Stimulated activated naive CD8-positive, alpha-beta T cell treated with anti-CD3 and anti-CD28 coated beads, Interleukin-15, Interleukin-2, amounts not matched to agents 100 U/mL and 50 U/mL, for 24 hours (primary cell): ENCODE data around the gene SLC13A4.

Experiments
- ATAC-seq: fragments of 150-1000 bp; cut with Tn5 transposase; one replicate; pipeline ENCODE4 v1.10.0; 2021
- DNase-seq: peaks from one replicate; pipeline ENCODE4 v3.0.0; 2021

SLC13A4 gene

DNA sequence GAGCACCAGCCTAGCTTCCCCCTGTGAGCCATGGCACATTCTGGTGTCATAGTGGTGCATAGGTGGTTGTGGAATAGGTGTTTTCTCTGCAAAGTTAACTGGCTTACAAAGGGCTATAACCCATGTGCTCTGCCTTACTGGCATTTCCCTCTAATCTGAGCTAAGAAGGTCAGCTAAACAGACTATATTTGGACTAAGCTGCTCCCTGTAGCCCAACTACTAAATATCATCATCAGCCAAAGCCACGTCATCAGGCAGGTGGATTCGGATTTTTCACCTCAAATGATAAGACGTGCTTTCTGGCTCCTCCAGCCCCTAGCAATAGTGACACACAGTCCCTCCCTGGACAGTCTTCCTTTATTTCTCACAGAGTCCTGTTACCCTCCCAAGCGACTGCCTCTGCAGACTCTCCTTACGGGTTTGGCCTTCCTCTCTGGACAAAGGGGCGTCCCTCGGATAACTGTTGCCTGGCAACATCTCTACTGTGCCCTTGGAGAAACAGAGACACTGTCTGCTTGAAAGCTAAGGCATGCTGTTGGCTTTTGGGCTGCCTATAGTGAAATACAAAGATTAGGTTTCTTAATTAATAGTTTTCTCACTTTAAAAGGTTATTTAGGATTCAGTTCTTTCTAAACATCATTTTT is 9.1 kb downstream of the SLC13A4 start:
- ATAC-seq (no peak), DNase-seq (no peak)

DNA sequence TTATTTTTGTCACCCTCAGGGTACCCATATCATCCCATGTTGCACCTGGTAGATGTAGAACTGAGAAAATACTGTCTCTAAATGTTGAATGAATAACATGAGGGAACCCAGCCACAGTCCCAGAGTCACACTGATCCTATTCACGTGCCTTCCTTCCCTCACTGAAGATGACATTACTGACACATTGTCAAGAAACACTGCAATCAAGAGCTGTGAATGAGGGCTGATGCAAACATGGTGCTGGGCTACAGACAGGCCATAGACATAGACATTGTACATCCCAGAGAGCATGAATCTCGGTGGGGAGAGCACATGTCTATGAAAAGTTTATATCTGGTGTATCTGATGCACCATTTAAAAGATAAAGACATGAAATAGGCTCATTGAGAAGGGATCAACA is 9.8 kb downstream of the SLC13A4 start:
- no peak for ATAC-seq
- no peak for DNase-seq

DNA sequence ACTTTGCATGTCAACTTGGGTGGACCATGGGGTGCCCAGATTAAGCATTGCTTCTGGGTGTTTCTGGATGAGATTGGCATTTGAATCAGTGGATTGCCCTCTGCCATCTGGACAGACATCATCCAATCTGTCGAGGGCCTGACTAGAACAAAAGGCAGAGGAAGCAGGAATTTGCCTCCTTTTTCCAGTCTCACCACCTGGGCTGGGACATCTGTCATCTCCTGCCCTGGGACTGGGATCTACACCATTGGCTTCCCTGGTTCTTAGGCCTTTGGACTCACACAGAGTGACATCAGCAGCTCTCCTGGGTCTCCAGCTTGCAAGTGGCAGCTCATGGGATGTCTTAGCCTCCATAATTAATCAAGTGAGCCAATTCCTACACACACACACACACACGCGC is 10.3 kb downstream of the SLC13A4 start:
- DNase-seq (no peak), ATAC-seq (no peak)

DNA sequence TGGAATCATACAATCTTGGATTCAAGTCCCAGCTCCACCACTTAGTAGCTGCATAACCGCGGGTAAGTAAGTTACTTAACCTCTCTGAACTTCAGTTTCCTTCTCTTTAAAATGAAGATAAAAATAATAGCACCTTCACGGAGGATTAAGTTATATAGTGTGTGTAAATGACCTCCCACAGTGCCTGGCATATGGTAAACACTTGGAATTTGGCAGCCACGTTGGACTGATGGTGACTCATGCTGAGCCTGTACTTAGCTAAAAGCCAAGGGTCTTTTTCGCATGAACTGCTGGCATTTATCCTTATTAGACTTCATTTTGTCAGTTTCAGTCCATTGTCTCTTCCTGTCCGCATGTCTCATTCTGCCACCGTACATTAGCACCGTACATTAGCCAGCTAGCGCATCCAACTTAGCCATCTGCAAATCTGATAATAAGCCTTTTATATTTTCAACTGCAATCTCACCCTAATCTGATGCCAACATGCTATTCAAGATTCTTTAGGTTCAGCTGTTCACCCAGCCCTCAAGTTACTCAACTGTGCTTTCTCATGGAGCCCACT is 11.2 kb downstream of the SLC13A4 start:
- ATAC-seq (no peak), DNase-seq (no peak)

DNA sequence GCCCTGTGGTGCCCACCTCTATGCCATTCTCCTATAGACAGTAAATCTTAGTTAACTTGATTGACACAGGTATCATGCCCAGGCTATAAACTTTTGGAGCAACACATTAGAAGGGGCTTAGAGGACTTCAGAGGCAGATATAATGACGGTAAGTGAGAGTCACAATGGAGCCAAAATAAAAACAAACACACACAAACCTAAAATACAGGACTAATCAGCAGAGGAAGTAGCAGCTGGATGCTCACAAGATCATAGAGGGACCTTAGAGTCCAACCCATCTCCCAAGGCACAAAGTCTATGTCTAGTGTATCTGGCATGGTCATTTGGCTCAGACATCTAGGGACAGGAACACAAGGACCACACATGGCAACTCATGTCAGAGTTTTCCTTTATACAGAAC is 12.3 kb downstream of the SLC13A4 start:
- ATAC-seq (no peak), DNase-seq (no peak)

DNA sequence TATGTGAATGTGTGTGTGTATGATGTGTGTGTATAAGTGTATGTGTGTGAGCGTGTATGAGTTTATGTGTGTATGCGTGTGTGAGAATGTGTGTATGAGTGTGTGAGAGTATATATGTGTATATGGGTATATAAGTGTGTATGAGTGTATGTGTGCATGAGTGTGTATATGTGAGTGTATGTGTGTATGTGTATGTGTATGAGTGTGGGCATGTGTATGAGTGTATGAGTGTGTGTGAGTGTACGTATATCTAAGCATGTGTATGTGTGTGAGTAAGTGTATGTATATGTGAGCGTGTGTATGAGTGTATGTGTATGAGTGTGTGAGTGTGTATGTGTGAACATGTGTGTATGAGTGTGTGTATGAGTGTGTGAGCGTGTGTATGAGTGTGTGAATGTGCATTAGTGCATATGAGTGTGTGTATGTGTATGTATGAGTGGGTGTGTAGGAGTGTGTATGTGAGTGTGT is 12.9 kb downstream of the SLC13A4 start:
- no peak for ATAC-seq

DNA sequence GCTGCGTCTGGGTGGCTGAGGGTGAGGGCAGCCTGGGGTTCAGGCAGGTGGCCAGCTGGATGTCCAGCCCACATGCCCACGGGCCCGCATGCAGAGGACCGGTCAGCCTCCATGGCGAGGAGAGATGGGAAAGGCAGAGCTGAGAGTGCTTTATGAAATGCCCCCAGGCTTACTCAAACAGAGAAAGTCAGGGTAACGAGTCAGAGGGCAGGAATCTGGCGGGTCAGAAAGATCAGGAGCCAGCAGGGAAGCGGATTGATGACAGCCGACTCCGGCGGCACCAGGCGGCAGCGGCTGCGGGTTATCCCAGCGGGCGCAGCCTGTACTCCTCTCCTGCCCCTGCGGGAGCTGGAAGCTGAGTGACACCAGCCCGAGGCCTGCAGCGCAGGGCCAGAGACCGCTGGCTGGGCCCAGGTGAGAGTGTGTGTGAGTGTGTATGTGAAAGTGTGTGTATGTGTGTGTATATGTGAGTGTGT is 13.4 kb downstream of the SLC13A4 start:
- no peak for DNase-seq
- ATAC-seq: no peak

More for the DNA sequence above, 12.9 kb downstream of the SLC13A4 start:
- no peak for DNase-seq

DNA sequence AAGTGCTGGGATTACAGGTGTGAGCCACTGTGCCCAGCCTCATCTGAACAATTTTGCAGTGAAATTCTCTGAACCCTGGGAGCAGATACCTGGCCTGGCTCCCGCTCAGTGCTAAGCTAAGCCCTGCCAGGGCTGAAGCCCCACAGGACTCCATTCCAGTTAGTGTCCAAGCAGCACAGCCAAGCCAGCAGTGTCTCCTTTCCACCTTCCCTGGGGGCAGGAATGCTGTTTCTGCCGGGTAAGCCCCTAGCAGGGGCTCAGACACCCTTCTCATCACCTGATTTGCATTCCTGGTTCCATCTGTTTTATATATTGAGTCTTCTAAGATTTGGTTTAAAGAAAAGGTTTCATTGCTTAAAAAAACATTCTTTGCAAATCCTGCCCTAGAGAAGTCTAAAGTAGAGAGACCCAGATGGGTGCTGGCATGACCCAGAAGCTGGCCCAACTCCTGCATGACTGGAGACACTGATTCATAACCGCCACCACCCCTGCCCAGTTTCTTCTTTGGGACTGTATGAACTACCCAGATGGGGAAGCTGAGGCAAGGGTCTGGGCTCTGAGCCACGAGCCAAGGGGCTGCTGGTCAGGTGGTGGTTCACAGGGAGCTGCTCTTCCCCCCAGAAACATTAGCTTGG is 14.0 kb downstream of the SLC13A4 start:
- DNase-seq (no peak), ATAC-seq (no peak)

DNA sequence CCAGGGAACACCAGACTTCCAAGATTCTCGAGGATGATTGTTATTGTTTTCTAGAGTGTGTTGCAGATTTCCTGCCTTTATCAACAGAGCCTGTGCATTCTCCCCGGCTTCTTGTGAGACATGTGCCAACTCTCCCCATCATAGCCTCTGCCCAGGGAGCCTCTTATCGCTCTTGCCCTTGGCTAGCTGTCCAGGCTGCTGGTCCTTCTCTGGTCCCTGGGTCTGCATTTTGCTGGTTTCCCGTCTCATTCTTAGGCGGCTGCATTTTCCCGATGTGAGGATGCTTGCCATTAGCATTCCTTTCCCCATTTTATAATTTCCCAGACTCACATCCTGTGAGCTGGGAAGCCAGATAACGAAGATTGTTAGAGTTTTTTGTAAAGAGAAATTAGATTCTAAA is 15.2 kb downstream of the SLC13A4 start:
- ATAC-seq (no peak), DNase-seq (no peak)

DNA sequence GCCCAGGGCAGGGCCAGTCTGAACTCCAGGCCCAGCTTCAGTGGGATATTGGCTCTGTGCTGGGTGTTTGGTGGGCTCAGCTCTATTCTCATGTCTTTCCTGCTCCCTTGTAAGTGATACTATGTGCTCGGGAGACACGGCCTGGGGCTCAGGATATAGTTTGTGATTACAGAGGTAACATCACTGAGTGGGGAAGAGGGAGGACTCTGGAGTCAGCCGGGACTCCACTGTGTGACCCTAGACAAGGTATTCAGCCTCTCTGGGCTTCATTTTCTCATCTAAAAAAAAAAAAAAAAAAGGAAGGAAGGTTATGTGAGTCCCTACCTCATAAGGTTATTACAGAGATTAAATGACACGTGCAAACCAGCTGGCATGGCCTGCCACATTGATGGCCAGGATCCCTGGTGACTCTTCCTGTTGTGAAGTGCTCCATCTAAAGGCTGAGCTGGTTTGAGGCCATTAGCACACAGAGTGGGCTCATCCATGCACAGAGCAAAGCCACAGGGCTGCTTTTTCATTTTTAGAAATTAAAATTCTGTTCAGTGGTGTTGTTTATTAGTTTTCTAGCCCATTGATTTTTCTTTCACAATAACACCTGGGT is 15.7 kb downstream of the SLC13A4 start:
- no peak for ATAC-seq
- DNase-seq: no peak

DNA sequence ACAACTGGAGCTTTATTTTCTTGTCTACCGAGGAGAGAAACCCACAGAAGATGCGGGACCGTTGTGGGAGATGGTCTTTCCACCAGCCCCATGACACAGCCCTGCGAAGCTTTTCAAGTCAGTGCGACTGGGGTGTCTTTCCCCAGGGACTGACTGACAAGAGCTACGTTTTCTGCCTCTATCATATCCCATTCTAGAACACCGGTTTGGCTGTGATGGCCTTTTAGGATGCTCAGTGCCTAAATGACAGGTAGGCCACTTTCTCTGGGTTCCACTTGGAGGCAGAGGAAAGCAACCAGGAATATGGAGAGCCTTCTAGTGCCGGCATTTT is 16.9 kb downstream of the SLC13A4 start:
- ATAC-seq (no peak), DNase-seq (no peak)

DNA sequence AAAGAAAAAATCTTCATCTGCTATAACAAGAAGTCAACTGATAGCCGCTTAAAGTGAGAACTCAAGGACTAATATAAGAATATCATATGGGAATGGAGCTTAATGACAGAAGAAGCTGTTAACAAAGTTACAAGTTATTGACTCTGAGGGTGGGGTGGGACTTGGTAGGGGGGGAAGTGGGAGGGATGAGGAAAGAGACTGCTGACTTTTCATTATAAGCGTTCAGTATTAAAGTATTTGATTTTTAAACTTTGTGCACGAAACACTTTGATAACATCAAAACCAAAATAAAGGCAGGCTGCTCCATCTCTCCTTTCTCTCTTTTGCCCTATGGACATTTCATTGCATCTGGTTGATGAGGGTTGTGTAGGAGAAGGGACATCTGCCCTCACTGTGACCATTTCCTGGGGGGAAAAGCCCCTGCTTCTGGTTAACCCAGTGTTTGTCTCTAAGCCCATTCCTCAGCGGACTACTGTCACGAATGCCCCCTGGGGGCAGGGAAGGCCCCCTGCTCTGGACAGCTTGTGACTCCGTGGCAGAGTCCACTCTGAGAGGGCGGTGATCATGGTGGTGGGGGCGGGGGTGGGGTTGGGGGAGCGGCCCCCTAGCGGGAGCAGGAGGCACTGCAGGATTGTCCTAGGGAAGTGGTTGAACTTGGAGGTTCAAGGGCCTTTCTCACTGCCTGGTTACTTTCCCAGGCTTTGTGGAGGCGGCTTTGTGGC is 17.4 kb downstream of the SLC13A4 start:
- ATAC-seq (no peak), DNase-seq (peak; percentile 31)

DNA sequence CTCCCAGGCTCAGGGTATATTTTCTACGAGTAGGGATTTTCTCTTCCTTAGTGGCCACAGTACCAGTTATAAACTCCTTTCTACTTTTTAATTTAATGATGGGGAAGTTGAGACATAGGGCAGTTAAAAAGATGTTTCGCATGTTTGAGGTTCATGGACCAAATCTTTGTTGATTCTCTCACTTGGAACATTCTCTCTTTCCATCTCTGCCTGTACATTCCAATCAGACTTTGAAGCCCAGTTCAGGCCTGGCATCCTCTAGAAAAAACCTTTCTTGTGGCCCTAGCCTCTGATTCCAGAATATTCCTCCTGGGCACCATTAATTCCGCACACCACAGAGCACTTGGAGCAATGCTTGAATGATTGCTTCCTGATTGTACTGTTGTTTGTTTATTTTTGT is 18.5 kb downstream of the SLC13A4 start:
- no peak for ATAC-seq
- no peak for DNase-seq

DNA sequence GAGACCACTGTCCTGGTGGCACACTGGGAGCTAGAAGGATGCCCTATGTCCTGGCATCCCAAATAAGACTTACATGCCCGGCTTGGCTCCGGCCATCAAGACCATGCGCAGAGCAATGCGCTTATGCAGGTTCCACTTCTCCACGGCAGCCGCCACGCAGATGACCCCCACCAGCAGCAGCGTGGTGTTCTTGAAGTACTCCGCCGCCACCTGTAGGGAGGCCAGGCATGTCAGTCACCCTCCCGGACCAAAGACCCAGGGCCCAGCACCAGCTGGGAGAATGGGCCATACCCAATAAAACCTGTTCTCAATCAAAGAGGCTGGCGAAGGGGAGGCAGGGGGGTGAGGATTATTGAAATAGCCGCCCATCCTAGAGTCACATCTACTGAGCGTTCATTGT is 19.9 kb downstream of the SLC13A4 start:
- ATAC-seq (no peak), DNase-seq (no peak)

DNA sequence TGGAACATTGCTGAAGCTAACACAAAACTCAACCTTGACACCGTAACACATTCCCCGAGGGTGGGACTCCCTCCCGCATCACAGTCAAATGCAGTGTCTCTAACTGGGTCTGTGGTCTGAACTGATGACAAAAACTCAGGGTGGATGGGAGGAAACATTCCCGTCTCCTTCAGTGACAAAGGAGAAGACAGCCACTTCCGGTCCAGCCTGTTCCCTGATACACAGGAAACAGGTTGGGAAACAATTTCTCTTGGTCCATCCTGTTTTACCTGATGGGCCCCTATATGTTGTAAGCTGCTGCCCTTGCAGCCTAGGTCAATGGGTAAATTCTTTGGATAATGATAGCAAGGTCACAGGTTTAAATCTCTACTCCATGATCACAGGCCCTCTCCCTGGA is 20.4 kb downstream of the SLC13A4 start:
- DNase-seq (no peak), ATAC-seq (no peak)

DNA sequence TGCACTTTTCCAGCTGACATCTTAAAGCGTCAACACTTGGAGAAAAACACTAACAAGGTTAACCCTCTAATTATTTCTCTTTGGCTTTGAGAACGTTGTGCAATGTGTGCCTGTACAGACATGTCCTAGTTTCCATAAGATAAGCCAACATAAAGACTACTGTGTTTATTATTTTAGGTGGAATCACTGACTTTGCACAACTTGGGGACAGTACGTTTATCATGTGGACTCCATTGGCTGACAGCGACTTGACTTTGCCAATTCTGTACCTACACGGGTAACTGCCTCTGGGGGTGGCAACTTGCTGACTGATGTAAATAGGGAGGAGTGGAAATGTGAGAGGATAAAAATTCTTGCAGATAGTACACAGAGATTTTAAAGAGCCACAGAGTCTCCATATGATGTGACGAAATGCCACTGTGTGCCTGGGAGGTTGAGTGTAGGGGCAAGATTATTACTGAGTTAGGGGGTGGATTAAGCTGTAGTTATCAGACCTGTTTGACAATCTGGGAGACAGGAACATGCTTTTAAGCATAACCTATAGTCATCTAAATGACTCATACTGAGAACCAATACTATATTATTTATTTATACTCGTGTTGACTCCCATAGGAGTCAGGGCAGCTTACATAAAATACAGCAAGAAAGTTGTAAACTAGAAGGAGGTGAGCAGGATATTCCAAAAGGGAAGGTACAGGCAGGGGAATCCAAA is 21.0 kb downstream of the SLC13A4 start:
- no peak for DNase-seq
- no peak for ATAC-seq

DNA sequence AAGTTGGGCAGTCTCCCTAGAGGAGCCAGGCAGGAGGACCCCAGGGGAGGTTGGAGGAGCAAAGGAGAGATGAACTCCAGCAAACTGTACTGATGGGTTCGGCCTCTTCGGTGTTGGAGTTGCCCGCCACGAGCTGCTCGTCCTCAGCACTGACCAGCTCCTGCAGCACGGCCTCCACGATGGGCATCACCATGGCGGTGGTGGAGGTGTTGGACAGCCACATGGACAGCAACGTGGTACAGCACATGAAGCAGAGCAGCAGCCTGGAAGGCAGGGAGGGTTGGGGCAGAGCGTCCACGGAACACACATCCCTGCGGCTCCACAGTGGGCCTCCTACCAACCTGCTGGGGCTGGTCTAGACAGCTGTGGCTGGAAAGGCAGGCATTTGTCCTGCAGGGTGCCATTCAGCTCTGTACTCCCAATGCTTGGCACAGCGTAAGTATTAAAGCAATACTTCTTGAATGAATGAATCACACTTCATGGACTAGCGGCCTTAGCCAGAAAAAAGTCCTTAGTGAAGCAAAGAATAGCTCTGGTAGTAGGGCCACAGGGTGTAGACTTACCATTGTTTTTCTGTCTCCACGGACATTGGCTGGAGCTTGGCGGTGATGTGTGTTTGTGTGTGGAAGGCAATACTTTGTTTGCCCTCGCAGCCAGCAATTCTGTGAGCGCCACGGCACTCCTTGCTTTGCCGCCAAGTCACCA is 21.8 kb downstream of the SLC13A4 start:
- no peak for ATAC-seq

DNA sequence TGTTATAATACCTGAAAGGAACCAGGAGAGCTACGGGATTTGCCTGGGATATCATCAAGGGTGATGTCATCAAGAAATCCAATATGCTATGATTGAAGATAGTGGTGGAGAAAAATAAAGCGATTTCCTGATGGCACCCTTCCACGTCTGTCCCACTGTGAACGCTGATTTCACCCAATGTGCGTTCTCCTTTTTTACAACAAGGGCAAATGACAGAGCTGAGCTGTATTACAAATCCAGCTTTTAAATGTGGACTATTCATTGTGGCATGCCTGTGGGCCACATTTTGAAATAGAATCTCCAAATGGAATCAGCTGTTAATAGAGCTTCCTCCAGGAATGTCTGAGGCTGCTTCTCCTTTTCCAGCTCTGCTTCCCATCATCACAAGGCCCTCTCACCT is 23.3 kb downstream of the SLC13A4 start:
- ATAC-seq (no peak), DNase-seq (no peak)

More for the DNA sequence above, 21.8 kb downstream of the SLC13A4 start:
- no peak for DNase-seq

DNA sequence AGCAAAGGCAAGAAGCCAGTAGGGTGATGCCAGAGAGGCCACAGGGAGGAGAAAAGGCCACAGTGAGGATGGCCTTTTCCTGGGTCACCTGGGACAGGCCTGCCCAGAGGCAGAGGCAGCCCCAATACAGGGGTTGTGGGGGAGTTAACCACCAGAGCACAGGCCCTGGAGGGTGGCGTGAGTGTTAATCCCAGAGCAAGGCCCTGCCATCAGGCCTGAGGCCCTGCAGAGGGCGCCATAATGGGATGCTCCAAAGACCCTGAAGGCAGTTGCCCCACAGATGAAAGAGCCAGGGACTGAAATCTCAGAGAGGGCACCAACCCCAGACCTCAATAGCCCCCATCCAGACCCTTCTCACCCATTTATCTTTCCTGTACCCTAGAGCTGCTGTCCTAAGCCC is 23.9 kb downstream of the SLC13A4 start:
- ATAC-seq (no peak), DNase-seq (peak; percentile 23)

DNA sequence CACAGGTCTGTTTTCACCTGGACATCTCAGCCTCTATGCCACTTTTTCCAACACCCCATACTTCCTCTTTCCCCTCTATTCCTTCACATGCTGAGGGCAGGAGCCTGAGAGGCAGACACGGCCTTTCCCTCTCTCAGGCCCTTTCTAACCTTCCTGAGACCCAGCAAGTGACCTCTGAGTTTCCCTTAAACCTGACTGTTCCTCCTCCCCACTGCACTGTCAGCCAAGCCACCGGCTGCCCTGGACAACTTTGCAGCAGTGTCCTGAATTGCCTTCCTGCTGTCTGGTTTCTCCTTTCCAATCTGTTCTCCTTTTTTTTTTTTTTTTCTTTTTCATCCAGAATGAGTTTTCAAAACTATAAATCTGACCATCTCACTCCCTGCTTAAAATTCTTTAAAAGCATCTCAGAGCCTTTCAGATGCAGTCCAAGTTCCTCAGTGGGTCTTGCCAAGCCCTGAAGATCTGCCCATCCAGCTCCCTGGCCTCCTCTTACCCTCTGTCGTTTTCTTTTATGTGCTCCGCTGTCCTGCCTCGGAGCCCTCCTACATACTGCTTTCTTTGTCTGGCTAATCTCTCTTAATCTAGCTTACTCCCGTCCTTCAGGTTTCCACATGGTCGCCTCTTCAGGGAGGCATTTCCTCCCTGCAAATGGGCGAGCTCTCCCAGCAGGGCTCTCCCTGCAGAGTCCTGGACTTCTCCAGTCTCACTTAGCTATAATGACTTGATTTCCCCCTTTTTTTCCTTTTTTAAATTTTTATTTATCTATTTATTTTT is 30.5 kb downstream of the SLC13A4 start:
- no peak for DNase-seq
- ATAC-seq: no peak

DNA sequence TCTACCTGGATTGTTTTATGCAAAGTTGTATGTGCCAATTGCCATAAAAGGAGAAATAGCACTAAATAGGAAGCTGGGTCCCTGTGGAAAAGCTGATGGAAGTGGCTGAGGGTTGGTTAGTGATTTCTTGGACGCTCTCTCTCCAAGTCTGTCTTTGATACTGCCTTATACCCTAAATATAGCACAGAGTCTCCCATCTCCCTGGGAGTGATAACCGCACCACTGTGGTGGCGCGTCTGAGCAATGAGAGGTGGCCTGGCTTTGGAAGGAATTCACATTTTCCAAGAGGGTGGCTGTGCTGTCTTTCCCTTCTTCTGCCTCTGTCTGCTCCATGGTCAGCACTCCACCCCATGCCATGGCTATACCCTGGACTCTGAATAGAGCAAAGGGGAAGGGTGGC is 34.4 kb downstream of the SLC13A4 start:
- DNase-seq (no peak), ATAC-seq (no peak)
